Breast epithelium (tissue), 3 donors: ENCODE results near the gene ANGPT4.

Experiments
- POLR2A ChIP-seq: fragments of 450-650 bp; IDR thresholded peaks from one replicate; pipeline ENCODE4 v1.6.1; 2016; ENCODE audit warnings: antibody characterized with exemption, mild to moderate bottlenecking, moderate library complexity
- TF ChIP-seq, protein P1 (sequence below), 3 donors: fragments of 450-650 bp; IDR thresholded peaks; one replicate each; pipeline ENCODE4 v1.5.1; 2016 to 2017; ENCODE audit warnings: antibody characterized with exemption in 3 of 3, mild to moderate bottlenecking in 3 of 3, moderate library complexity in 3 of 3

DNA sequence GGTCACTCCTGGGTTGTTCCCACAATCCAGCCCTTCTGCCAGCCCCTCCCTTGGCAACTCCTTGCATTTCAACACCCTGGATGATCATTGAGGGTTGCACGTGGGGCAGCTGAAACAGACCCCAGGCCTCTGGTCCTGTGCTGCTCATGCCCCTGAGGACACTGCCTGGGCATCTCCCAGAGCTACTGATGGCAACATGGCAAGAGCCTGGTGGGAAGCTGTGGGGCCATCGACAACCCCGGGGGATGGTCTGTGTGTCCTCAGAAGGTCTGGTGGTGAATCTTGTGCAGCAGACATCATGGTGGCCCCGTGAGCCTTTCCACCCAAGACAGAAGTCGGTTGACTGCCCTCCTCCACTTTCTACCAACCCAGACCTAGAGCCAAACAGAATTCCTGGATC lies 4.9 kb upstream of the ANGPT4 start:
- TF ChIP-seq, protein P1, sequence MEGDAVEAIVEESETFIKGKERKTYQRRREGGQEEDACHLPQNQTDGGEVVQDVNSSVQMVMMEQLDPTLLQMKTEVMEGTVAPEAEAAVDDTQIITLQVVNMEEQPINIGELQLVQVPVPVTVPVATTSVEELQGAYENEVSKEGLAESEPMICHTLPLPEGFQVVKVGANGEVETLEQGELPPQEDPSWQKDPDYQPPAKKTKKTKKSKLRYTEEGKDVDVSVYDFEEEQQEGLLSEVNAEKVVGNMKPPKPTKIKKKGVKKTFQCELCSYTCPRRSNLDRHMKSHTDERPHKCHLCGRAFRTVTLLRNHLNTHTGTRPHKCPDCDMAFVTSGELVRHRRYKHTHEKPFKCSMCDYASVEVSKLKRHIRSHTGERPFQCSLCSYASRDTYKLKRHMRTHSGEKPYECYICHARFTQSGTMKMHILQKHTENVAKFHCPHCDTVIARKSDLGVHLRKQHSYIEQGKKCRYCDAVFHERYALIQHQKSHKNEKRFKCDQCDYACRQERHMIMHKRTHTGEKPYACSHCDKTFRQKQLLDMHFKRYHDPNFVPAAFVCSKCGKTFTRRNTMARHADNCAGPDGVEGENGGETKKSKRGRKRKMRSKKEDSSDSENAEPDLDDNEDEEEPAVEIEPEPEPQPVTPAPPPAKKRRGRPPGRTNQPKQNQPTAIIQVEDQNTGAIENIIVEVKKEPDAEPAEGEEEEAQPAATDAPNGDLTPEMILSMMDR (IDR thresholded peaks at IDR 0.05) = no peak
- TF ChIP-seq POLR2A = no peak
